MM.1S (cell line): ENCODE measurements around the gene ATRN.

Experiments
- EZH2phosphoT487 ChIP-seq: fragments of 300-600 bp; sonication (generic); IDR thresholded peaks from 2 replicates; pipeline ENCODE4 v1.6.1; 2018; ENCODE audit warnings: antibody characterized with exemption, low read length
- TF ChIP-seq, protein P1 (sequence below): fragments of 300-600 bp; sonication (generic); IDR thresholded peaks from 2 replicates; pipeline ENCODE4 v1.5.1; 2016; ENCODE audit warnings: antibody characterized with exemption, low read length, mixed read lengths

DNA sequence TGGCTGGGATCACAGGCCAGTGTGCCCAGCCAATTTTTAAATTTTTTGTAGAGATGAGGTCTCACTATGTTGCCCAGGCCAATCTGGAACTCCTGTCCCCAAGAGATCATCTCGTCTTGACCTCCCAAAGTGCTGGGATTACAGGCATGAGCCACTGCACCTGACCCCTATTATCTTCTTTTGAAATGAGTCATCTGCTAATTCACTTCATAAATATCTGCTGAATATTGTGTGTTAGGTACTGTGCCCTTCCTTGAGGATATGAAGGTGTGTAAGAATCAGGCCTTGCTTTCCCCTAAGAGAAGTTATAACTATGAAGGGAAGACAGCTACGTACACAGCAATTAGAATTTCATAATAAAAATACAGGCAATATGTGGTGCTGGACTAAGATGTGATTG lies 8.2 kb downstream of the ATRN start:
- TF ChIP-seq, protein P1, sequence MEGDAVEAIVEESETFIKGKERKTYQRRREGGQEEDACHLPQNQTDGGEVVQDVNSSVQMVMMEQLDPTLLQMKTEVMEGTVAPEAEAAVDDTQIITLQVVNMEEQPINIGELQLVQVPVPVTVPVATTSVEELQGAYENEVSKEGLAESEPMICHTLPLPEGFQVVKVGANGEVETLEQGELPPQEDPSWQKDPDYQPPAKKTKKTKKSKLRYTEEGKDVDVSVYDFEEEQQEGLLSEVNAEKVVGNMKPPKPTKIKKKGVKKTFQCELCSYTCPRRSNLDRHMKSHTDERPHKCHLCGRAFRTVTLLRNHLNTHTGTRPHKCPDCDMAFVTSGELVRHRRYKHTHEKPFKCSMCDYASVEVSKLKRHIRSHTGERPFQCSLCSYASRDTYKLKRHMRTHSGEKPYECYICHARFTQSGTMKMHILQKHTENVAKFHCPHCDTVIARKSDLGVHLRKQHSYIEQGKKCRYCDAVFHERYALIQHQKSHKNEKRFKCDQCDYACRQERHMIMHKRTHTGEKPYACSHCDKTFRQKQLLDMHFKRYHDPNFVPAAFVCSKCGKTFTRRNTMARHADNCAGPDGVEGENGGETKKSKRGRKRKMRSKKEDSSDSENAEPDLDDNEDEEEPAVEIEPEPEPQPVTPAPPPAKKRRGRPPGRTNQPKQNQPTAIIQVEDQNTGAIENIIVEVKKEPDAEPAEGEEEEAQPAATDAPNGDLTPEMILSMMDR: no peak
- TF ChIP-seq EZH2phosphoT487: no peak
